Superior temporal gyrus (tissue), 1 donor: ENCODE data around the gene ARID3A.

Source experiments
- DNase-seq: peaks from one replicate; pipeline ENCODE4 v3.0.0-alpha.2; 2016; ENCODE audit errors: extremely low spot score

ARID3A gene

DNA sequence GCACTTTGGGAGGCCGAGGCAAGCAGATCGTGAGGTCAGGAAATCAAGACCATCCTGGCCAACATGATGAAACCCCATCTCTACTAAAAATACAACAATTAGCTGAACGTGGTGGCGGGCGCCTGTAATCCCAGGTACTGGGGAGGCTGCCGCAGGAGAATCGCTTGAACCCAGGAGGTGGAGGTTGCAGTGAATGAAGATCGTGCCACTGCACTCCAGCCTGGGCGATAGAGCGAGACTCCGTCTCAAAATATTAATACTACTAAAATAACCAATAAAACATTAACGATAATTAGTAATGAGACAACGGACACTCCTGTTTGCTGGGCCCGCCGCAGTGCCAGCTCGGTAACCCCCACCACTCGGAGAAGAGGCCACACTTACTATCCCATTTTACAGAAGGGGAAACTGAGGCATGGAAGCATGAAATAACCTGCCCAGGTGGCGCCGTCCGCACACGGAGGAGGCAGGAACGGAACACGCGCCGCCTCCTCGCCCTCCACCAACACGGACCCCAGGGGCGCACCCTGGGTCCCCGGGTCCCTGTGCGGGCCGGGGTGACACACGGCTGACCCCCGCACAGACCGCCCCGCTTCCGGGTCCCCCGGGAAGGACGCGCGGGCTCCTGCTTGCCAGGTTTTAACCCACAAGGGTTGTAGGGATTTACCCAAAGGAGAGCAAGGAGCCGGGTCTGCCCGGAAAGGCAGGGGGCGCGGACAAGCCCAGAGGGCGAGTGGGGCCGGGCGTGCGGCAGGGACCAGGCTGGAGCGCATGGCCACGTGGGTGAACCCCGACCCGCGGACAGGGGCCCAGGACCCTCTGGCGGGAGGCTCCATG is 14.4 kb upstream of the ARID3A start:
- no peak for DNase-seq

DNA sequence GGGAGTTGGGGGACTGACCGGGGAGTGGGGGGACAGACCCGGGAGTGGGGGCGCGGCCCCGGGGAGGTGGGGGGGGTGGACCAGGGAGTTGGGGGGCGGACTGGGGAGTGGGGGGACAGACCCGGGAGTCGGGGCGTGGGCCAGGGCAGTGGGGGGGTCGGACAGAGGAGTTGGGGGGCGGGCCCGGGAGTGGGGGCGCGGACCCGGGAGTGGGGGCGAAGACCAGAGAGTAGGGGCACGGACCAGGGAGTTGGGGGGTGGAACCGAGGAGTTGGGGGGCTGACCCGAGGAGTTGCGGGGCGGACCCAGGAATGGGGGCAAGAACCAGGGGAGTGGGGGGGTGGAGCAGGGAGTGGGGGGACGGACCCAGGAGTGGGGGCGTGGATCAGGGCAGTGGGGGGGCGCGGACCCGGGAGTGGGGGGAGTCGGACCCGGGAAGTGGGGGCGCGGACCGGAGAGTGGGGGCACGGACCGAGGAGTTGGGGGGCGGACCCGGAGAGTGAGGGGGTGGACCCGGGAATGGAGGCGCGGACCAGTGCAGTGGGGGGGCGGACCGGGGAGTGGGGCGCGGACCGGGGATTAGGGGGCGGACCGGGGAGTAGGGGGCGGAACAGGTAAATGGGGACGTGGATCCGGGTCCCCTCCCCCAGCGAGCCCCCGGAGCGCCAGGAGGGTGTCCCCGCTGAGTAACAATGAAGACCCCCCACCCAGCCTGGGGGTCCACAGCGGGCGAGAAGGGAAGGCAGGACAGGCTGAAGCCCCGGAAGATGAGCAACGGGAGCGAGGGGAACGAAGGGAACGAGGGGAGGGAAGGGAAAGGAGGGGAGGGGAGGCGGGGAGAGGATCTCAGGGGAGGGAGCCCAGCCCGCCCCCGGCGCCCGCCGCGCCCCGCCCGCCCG is 13.4 kb upstream of the ARID3A start:
- DNase-seq: no peak

DNA sequence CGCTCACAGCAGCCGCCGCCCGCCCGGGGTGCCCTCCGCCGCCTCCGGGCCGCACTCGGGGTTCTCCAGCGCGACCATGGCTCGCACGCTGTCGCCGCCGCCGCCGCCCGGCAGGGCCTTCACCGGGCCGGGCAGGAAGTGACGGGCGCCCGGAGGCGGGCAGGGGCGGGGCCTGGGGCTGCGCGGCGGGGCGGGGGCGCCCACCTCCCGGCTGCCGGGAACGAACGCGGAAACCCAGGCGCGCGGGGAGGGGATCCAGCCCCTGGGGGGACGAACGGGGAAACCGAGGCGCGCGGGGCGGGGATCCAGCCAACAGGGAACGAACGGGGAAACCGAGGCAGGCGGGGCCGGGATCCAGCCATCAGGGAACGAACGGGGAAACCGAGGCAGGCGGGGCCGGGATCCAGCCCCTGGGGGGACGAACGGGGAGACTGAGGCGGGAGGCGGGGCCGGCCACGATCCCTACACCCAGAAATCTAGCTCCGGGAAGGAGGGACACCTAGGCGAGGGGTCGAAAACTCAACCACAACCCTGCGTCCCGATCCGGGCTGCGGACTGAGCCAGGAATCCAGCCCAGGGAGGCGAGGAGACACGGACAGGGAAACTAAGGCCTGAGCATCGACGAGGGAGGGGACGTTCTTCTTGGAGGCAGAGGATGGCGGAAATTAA is 12.6 kb upstream of the ARID3A start, which contains the start of gene R3HDM4:
Gene R3HDM4 (minus strand): TSS at position 140 of the 669 bp plus-strand sequence. CDS start 62 bp downstream, at position 78.
- DNase-seq: peak; percentile 46

DNA sequence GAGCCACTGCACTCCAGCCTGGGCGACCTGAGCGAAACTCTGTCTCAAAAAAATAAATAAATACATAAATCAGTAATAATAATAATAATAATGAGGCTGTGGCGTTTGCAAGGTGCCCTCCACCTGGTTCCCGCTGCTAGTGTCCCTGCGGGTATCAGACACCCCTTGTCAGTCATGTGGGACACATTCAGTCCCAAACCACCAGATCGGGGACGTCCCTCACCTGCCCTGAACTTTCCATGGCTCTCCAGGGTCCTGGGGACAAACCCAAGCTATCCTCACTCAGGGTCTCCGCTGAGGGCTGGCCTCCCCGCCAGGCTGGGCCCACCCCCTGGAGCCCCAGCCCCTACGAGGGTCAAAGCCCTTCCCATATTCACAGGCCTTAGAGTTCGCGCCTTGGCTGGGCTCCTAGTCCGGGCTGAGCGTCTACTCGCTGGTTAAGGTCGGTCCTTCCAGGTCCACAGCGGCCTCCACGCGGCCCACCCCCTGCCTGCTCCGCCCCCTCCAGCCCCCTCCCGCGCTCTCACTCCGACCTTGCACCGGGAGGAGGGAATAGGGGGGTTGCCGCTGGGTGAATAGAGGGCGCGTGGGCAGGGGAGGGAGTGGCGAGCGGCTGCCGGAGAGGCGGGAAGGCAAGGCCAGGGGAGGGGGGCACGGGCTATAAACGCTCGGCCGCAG is 9.1 kb upstream of the ARID3A start:
- DNase-seq: no peak

DNA sequence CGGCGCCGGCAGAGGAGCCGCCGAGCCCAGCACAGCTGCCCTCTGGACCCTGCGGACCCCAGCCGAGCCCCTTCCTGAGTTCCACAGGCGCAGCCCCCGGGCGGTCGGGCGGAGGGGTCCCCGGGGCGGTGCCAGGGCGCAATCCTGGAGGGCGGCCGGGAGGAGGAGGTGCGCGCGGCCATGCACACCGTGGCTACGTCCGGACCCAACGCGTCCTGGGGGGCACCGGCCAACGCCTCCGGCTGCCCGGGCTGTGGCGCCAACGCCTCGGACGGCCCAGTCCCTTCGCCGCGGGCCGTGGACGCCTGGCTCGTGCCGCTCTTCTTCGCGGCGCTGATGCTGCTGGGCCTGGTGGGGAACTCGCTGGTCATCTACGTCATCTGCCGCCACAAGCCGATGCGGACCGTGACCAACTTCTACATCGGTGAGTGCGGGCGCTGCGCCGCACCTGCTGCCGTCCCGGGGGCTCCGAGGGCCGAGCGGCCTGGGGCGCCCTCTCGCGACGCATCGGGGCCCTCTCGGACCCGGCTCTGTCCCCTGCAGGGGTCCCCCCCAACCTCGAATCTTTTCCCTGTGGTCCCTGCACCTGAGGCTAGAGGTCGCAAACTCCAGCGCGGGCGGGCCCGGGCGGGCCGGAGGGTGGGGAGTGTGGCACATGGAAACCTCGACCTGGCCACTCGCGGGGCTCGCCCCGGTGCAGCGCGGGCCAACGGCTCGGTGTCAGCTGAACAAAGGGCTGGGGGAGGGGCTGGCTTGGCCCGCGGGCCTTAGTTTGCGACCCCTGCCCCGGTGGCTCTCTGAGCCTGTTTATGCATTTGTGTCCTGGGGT is 8.3 kb upstream of the ARID3A start, which contains the start of gene KISS1R:
Gene KISS1R (plus strand): TSS at position 11 of the 829 bp plus-strand sequence. CDS start 170 bp downstream, at position 181.
- DNase-seq: no peak

DNA sequence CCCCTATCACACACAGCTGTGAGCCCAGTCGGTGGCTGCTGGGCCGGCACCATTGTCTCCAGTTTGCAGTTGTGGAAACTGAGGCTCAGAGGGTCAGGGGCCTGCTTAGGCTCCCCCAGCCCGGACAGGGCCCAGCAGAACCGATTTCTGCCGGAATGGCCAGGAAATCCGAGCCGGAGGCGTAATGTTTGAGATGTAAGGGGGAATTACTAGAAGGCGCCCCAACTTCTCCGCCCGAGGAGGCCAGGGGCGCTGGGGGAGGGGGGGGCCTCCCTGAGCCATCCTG is 7.7 kb upstream of the ARID3A start:
- DNase-seq: no peak

DNA sequence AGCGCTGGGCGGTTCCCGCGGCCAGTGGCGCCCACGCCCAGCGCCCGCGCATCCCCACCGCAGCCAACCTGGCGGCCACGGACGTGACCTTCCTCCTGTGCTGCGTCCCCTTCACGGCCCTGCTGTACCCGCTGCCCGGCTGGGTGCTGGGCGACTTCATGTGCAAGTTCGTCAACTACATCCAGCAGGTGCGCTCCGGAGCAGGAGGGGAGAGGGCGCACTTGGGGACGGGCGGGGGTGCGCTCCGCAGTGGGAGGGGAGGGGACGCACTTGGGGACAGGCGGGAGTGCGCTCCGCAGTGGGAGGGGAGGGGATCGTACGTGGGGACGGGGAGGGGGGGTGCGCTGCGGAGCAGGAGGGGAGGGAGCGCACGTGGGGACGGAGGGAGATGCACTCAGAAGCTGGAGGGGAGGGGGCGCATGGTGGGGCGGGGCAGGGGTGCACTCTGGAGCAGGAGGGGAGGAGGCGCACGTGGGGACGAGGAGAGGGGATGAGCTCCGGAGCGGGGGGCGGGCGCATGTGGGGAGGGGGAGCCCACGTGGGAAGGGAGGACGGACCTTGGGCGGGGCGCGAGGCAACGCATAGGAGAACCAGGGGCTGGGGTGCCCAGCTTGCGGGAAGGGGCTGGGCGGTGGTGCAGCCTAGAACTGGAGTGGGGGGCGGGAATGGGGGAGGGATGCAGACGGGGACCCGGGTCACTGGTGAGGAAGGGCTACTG is 7.2 kb upstream of the ARID3A start:
- no peak for DNase-seq

DNA sequence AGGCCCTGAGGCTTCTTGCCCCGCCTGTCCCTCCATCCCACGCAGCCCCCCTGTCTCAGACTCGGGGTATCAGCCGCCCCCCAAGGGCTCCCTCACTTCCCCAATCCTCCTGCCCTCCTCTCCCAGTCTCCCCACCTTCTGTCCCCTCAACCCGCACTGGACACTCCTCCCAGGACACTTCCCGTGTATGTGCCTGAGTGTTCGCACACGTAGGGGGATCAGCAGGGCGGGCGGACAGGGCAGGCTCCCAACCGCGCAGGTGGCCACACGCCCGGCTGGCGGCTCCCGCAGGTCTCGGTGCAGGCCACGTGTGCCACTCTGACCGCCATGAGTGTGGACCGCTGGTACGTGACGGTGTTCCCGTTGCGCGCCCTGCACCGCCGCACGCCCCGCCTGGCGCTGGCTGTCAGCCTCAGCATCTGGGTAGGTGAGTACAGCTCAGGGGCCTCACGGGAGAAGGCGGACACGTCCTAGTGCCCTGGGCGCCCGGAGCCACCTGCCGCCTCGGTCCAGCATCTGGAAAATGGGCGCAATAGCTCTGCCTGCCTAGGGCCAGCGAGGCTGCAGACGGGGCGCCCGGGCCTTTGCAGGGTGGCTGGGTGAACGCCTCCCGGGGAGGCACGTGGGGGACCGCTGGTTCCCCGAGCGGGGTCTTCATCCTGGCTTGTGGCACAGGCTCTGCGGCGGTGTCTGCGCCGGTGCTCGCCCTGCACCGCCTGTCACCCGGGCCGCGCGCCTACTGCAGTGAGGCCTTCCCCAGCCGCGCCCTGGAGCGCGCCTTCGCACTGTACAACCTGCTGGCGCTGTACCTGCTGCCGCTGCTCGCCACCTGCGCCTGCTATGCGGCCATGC is 6.4 kb upstream of the ARID3A start:
- DNase-seq: no peak

DNA sequence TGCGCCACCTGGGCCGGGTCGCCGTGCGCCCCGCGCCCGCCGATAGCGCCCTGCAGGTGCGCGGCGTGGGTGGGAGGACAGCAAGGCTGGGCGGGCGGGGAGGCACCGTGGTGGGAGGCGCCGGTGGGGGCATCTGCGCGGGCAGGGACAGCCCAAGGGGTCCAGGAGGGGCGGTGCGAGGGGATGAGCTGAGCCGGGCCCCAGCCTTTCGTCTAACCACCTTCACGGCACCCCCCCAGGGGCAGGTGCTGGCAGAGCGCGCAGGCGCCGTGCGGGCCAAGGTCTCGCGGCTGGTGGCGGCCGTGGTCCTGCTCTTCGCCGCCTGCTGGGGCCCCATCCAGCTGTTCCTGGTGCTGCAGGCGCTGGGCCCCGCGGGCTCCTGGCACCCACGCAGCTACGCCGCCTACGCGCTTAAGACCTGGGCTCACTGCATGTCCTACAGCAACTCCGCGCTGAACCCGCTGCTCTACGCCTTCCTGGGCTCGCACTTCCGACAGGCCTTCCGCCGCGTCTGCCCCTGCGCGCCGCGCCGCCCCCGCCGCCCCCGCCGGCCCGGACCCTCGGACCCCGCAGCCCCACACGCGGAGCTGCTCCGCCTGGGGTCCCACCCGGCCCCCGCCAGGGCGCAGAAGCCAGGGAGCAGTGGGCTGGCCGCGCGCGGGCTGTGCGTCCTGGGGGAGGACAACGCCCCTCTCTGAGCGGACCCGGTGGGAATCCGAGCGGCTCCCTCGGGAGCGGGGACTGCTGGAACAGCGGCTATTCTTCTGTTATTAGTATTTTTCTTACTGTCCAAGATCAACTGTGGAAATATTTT is 5.6 kb upstream of the ARID3A start:
- DNase-seq: no peak

DNA sequence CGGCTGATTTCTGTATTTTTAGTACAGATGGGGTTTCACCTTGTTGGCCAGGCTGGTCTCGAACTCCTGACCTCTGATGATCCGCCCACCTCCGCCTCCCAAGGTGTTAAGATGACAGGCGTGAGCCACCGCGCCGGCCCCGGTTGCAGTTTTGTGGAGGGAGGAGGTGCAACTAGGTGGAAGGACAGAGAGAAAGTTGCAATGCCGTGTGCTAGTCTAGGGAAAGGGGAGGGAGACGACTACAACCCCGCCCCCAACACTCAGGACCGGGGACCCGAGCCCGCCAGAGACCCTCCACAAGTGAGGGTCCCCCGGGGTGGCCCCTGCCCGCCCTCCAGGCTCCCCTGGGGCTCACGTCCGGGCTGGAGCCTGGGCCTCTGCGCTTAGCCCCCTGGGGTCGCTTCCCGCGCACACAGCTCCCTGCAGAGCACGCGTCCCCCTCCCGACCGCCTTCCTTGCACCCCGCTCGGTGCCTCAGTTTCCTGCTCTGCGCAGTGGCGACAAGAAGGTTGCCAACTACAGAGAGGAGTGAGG is 1.2 kb upstream of the ARID3A start:
- DNase-seq: no peak

DNA sequence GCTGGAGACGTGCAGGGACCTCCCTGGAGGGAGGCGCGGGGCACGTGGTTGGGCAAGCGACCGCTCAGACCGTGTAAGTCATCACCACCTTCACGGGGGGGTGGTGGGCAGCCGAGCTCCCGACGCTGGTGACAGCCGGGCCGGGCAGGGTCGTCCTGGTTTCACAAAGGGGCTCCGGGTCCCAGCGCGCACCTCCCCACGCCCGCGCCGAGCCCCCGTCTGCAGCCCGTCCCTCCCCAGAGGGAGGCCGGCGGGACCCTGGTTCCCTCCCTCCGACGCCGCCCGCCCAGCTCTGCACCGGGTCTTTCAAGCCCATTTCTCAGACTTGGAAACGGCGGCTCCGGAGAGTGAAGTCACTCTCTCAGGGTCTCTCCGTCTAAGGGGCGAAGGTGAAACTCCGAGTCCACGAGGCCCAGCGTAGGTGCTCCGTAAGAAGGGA is 729 bp upstream of the ARID3A start:
- no peak for DNase-seq

DNA sequence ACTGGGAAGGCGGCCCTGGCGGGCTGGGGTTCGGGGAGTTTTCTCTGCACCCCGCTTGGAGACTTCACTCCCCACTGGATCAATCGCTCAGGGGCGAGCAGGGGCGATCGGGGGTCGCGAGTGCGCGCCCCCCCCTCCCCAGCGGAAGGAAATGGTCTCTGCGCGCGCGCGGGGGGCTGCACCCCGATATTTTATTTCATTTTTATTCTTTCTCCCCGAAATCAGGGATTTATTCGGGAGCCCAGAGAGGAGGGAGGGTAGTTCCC is 421 bp downstream of the ARID3A start:
- DNase-seq: no peak

DNA sequence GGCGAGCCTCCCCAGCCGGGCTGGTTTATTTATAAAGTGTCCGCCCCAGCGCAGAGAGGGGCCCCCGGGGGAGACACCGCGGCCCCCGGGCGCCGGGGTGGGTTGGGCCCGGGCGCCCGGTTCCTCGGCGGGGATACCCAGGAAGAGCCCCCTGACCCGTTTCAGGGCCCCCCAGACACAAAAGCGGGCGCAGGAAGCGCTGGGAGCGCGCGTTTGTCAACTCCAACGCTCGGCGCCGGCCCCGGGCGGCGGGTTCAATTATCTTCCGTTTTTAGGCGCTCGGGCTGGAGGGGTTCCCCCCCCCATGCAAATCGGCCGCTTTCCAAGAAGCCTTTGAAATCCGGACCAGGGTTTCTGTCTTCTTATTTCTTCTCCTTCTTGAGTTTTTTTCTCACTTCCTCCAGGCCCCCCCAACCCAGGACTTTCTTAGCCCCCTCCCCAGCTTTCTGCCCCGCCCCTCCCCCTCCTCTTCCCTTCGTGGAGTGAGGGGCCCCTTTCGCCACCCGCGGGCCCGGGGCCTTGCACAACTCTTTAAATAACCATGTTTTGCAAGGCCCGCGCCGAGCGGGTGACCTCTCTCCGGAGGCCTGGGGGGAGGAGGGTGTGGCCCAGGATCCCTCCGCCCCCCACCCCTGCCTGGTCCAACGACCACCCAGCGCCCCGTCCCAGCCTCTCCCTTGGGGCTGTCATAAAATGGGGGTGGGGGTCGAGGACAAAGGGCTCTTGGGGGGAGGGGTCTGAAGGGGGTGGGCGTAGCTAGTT is 935 bp downstream of the ARID3A start:
- no peak for DNase-seq

DNA sequence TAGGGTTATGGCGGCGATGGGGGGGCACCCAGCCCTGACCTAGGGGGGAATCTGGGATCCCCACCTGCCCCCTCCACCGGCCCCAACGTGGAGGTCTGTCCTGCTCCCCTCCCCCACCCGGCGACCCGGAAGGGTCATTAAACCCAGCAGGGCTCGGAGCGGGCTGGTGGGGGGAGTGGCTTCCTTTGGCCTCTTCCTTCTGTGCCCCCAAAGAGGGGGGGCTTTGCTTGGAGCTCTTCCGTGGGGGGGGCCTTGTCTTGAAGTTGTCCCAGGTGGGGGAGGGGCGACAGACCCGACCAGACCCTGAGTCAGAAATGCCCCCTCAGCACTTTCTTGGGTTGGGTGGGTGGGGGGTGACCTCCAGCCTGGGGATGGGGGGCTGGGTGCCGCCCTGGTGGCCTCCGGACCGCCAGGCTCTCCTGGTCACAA is 1.5 kb downstream of the ARID3A start:
- DNase-seq: no peak

DNA sequence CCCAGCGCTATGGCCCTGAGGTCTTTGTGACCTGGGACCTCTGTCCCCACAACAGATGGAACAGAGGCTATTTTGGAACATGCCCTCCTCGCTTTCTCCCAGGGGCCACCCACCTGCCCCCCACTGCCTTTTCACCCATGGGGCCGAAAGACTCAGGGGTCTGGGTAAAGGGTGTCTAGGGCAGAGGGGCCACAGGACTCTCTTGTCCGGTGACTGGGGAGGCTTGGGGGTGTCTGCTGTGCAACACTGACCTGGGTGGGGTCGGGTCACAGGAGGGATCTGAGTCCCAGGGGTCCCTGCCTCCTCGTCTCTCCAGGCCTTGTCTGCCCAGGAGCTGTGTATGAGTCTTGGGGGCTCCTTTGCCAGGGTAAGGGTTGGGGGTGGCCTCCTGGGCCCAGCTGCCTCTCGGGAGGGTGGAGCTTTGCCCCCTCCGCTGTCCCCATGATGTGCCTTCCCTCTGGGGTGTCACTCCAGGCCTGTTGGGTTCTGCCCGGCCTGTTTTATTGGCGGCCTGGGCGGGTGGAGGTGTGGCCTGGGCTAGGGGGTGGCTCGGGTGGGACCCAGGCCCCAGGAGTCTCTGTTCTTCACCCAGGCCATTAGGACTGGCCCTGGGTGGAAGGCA is 2.1 kb downstream of the ARID3A start:
- DNase-seq: no peak

DNA sequence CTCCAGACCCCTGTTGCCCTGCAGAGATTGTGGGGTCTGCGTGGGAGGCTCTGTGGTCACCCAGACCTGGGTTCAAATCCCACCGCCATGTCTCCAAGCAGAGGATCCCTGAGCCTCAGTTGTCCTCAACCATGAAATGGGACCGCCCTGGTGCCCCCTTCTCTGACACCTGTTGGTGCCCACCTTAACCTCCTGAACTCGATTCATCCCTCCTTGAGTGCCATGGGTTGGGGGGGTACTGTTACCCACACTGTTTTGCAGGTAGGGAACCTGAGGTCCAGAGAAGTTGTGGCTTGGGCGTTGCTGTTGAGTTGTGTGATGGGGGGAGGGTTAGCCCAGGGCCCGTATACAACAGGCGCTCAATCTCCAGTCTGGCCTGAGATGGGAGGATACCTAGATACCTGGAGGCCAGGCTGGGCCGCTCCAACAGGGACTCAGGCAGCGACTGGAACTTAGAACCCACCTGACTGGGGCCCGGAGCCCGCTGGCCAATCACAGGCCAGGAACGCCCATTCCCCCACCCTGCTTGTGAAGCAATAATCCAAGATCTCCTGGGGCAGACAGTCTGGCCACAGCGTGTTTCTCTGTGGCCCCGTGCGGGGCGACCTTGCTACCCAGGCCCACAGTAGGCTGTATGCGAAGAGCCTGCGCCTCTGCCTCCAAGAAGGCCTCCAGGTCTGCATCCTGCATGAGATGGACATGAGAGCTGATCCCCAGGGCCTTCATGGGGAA is 2.8 kb downstream of the ARID3A start:
- DNase-seq: no peak
